MM.1S (cell line): Measurements from ENCODE around the gene TNFRSF13B.
"Not testable (repeated sequence)": the region's sequence is repeated elsewhere in the genome, so short reads cannot be mapped to it uniquely, and the experiment has no call there.

Experiments
- DNase-seq: peaks from one replicate; pipeline ENCODE4 v3.0.0-alpha.2; 2015
- H2AFZ ChIP-seq: fragments of 300-600 bp; sonication (generic); 2 replicates; pipeline ENCODE4 v1.6.0; 2016; ENCODE audit warnings: antibody characterized with exemption, low read length
- H3F3A ChIP-seq: fragments of 300-600 bp; sonication (generic); 2 replicates; pipeline ENCODE4 v1.6.1; 2016; ENCODE audit warnings: mild to moderate bottlenecking, antibody characterized with exemption, low read length, moderate library complexity, mixed read lengths; ENCODE audit not compliant: insufficient read depth
- H3K27ac ChIP-seq: fragments of 300-600 bp; sonication (generic); 2 replicates; pipeline ENCODE4 v1.5.1; 2016; ENCODE audit warnings: mild to moderate bottlenecking, low read length
- H3K27me3 ChIP-seq: fragments of 300-600 bp; sonication (generic); replicated peaks from 2 replicates; pipeline ENCODE4 v1.6.0; 2016; ENCODE audit warnings: low read length; ENCODE audit not compliant: insufficient read depth
- H3K36me3 ChIP-seq: fragments of 300-600 bp; sonication (generic); replicated peaks from 2 replicates; pipeline ENCODE4 v1.6.1; 2016; ENCODE audit warnings: mild to moderate bottlenecking, low read length, mixed read lengths; ENCODE audit not compliant: insufficient read depth
- H3K4me1 ChIP-seq: fragments of 300-600 bp; sonication (generic); 2 replicates; pipeline ENCODE4 v1.6.1; 2016; ENCODE audit warnings: low read length, mixed read lengths
- H3K4me2 ChIP-seq: fragments of 300-600 bp; sonication (generic); 2 replicates; pipeline ENCODE4 v1.6.0; 2016; ENCODE audit warnings: low read depth, low read length
- H3K4me3 ChIP-seq: fragments of 300-600 bp; sonication (generic); 2 replicates; pipeline ENCODE4 v1.5.1; 2016; ENCODE audit warnings: low read length, mixed read lengths
- H3K79me2 ChIP-seq: fragments of 300-600 bp; sonication (generic); 2 replicates; pipeline ENCODE4 v1.6.1; 2016; ENCODE audit warnings: mixed run types, low read length, mixed read lengths
- H3K9ac ChIP-seq: fragments of 300-600 bp; sonication (generic); 2 replicates; pipeline ENCODE4 v1.6.1; 2016; ENCODE audit warnings: low read length, mixed read lengths
- H3K9me2 ChIP-seq: fragments of 300-600 bp; sonication (generic); replicated peaks from 2 replicates; pipeline ENCODE4 v1.6.1; 2016; ENCODE audit warnings: mild to moderate bottlenecking, low read length, mixed read lengths; ENCODE audit not compliant: insufficient read depth
- H3K9me3 ChIP-seq: fragments of 300-600 bp; sonication (generic); replicated peaks from 2 replicates; pipeline ENCODE4 v1.6.1; 2016; ENCODE audit warnings: mild to moderate bottlenecking, low read length, mixed read lengths; ENCODE audit not compliant: insufficient read depth
- H4K20me1 ChIP-seq: fragments of 300-600 bp; sonication (generic); 2 replicates; pipeline ENCODE4 v1.6.1; 2016; ENCODE audit warnings: mild to moderate bottlenecking, low read length, moderate library complexity, mixed read lengths; ENCODE audit not compliant: insufficient read depth
- EZH2phosphoT487 ChIP-seq: fragments of 300-600 bp; sonication (generic); IDR thresholded peaks from 2 replicates; pipeline ENCODE4 v1.6.1; 2018; ENCODE audit warnings: antibody characterized with exemption, low read length
- TF ChIP-seq, protein P1 (sequence below): fragments of 300-600 bp; sonication (generic); IDR thresholded peaks from 2 replicates; pipeline ENCODE4 v1.5.1; 2016; ENCODE audit warnings: antibody characterized with exemption, low read length, mixed read lengths

Gene TNFRSF13B

DNA sequence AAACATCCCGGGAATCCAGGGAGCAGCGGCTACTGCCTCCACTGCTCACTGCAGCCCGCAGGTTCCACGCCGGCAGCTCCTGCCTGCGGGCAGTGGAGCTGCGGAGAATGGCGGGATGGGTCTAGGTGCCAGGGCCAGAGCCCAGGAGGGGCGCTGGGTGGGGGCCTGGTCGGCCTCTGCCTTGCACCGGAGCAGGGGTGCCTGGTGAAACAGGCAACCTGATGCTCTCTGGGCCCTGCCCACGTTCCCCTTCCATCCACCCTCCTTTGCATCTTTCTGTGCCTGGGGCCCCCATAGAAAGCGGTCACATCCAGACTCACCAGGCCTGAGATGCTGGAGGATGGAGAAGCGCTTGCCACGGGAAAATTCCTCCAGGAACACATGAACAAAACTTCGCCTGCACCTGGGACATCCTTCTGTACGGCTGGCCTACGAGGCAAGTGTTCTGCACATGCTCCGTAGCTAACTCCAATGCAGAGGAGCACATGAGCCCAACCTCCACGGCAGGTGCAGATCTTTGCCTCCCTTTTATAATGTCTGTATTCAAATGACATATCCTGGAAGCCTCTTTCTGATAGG, 79.0 kb downstream of the TNFRSF13B start:
- not testable (repeated sequence) for H2AFZ ChIP-seq, H3K9ac ChIP-seq, DNase-seq, H3K4me3 ChIP-seq, H3K4me2 ChIP-seq, H3K9me3 ChIP-seq, H3K79me2 ChIP-seq, H3F3A ChIP-seq, H4K20me1 ChIP-seq, H3K27me3 ChIP-seq, H3K36me3 ChIP-seq, H3K9me2 ChIP-seq, H3K4me1 ChIP-seq, H3K27ac ChIP-seq

DNA sequence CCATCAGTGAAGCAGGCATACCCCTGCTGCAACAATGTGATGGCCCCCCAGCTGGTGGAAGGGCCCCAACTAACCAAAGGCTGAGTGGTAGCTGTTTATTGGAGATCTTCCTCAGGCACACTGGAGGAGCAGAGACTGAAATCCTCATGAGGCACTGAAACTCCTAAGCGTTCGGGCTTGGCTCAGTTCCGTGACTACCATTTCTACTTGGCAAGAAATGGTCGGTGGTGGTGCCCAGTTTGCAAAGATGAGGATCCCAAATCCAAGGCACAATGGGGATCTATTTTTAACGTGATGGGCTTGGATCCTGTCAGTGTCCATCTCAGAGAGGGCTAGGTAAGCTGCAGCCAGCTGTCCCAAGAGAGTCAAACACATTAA, 82.8 kb downstream of the TNFRSF13B start:
- Histone ChIP-seq H3F3A (no peaks in the 10 kb centered on the region), H3K4me2 (no peak overlapping the region), H3K4me3 (no peak overlapping the region), H3K9ac (no peak overlapping the region), H3K27me3 (no peaks in the 10 kb centered on the region), H3K79me2 (no peaks in the 10 kb centered on the region), H3K9me2 (no peaks in the 10 kb centered on the region), H2AFZ (no peak overlapping the region), H3K4me1 (no peaks in the 10 kb centered on the region), H3K27ac (no peak overlapping the region), H3K9me3 (no peaks in the 10 kb centered on the region), H4K20me1 (no peaks in the 10 kb centered on the region), H3K36me3 (no peaks in the 10 kb centered on the region)
- DNase-seq, result no peak
- TF ChIP-seq, protein P1, sequence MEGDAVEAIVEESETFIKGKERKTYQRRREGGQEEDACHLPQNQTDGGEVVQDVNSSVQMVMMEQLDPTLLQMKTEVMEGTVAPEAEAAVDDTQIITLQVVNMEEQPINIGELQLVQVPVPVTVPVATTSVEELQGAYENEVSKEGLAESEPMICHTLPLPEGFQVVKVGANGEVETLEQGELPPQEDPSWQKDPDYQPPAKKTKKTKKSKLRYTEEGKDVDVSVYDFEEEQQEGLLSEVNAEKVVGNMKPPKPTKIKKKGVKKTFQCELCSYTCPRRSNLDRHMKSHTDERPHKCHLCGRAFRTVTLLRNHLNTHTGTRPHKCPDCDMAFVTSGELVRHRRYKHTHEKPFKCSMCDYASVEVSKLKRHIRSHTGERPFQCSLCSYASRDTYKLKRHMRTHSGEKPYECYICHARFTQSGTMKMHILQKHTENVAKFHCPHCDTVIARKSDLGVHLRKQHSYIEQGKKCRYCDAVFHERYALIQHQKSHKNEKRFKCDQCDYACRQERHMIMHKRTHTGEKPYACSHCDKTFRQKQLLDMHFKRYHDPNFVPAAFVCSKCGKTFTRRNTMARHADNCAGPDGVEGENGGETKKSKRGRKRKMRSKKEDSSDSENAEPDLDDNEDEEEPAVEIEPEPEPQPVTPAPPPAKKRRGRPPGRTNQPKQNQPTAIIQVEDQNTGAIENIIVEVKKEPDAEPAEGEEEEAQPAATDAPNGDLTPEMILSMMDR, result no peak
- no peak for TF ChIP-seq EZH2phosphoT487
